GM23338 (cell line): ENCODE data around the gene SIVA1. TPM values are rescaled to one million over a fixed set of nuclear protein-coding genes. Genes with fewer than 3 reads are reported as not detected.

Experiments
- ATAC-seq: fragments of 200-7000 bp; cut with Tn5 transposase; 3 replicates; pipeline ENCODE4 v1.9.1; 2020
- DNase-seq: peaks from one replicate; pipeline ENCODE4 v3.0.0-alpha.2; 2015; ENCODE audit warnings: low spot score
- H2AFZ ChIP-seq: fragments of 200-600 bp; sonication (generic); 2 replicates; pipeline ENCODE4 v1.8.0; 2016; ENCODE audit warnings: antibody characterized with exemption, mild to moderate bottlenecking, moderate library complexity
- H3F3A ChIP-seq: fragments of 200-600 bp; sonication (generic); replicated peaks from 2 replicates; pipeline ENCODE4 v1.8.0; 2017; ENCODE audit warnings: antibody characterized with exemption, mixed run types, low read depth
- H3K27ac ChIP-seq: fragments of 200-600 bp; sonication (generic); 2 replicates; pipeline ENCODE4 v1.6.1; 2016; ENCODE audit warnings: low read depth
- H3K27me3 ChIP-seq: fragments of 200-600 bp; sonication (generic); 2 replicates; pipeline ENCODE4 v1.8.0; 2016; ENCODE audit warnings: mild to moderate bottlenecking, mixed run types, moderate library complexity; ENCODE audit not compliant: insufficient read depth
- H3K36me3 ChIP-seq: fragments of 200-600 bp; sonication (generic); 2 replicates; pipeline ENCODE4 v1.8.0; 2016; ENCODE audit warnings: mild to moderate bottlenecking; ENCODE audit not compliant: insufficient read depth
- H3K4me1 ChIP-seq: fragments of 200-600 bp; sonication (generic); 2 replicates; pipeline ENCODE4 v1.8.0; 2016; ENCODE audit warnings: mild to moderate bottlenecking, moderate library complexity; ENCODE audit not compliant: insufficient read depth
- H3K4me2 ChIP-seq: fragments of 200-600 bp; sonication (generic); 2 replicates; pipeline ENCODE4 v1.7.1; 2017; ENCODE audit warnings: mixed run types
- H3K4me3 ChIP-seq: fragments of 200-600 bp; sonication (generic); 2 replicates; pipeline ENCODE4 v1.6.1; 2016; ENCODE audit warnings: mixed run types
- H3K79me2 ChIP-seq: fragments of 200-600 bp; sonication (generic); replicated peaks from 2 replicates; pipeline ENCODE4 v1.8.0; 2017; ENCODE audit warnings: mild to moderate bottlenecking; ENCODE audit not compliant: insufficient read depth
- H3K9me2 ChIP-seq: fragments of 200-600 bp; sonication (generic); 2 replicates; pipeline ENCODE4 v1.8.0; 2017; ENCODE audit not compliant: insufficient read depth
- H4K20me1 ChIP-seq: fragments of 200-600 bp; sonication (generic); replicated peaks from 2 replicates; pipeline ENCODE4 v1.8.0; 2017; ENCODE audit warnings: mild to moderate bottlenecking; ENCODE audit not compliant: insufficient read depth
- H3K27ac Mint-ChIP-seq: 2 replicates; pipeline ENCODE4 v1.8.0; 2020; ENCODE audit warnings: inconsistent platforms, mild to moderate bottlenecking, moderate library complexity, mixed read lengths
- H3K27me3 Mint-ChIP-seq: 3 replicates; pipeline ENCODE4 v1.8.0; 2022; ENCODE audit warnings: low read depth, mild to moderate bottlenecking, moderate library complexity, mixed read lengths, inconsistent platforms; ENCODE audit not compliant: insufficient read depth, poor library complexity
- H3K36me3 Mint-ChIP-seq: 3 replicates; pipeline ENCODE4 v1.8.0; 2021; ENCODE audit warnings: low read depth, mild to moderate bottlenecking, inconsistent platforms, moderate library complexity, mixed read lengths
- H3K4me1 Mint-ChIP-seq: 3 replicates; pipeline ENCODE4 v1.8.0; 2020; ENCODE audit warnings: mild to moderate bottlenecking, inconsistent platforms, mixed read lengths
- H3K4me3 Mint-ChIP-seq: 3 replicates; pipeline ENCODE4 v1.8.0; 2021; ENCODE audit warnings: moderate library complexity, mild to moderate bottlenecking, inconsistent platforms, mixed read lengths
- H3K9me3 Mint-ChIP-seq: 3 replicates; pipeline ENCODE4 v1.8.0; 2020; ENCODE audit warnings: moderate library complexity, mild to moderate bottlenecking, inconsistent platforms, mixed read lengths
- CTCF ChIP-seq, 2 experiments: fragments of 200-600 bp in 1 of 2; sonication (generic) in 1 of 2; conservative IDR thresholded peaks; 2 replicates each; pipeline versions ENCODE4 v1.5.1 to v1.6.1; 2016 to 2017; ENCODE audit warnings: antibody characterized with exemption in 2 of 2, low read depth in 2 of 2, mild to moderate bottlenecking in 2 of 2, moderate library complexity in 1 of 2
- EZH2 ChIP-seq: fragments of 200-600 bp; sonication (generic); IDR thresholded peaks from one replicate; pipeline ENCODE4 v1.8.0; 2017; ENCODE audit warnings: antibody characterized with exemption, mild to moderate bottlenecking, low read depth; ENCODE audit not compliant: unreplicated experiment
- EZH2phosphoT487 ChIP-seq: fragments of 200-600 bp; sonication (generic); IDR thresholded peaks from one replicate; pipeline ENCODE4 v1.8.1; 2018; ENCODE audit warnings: antibody characterized with exemption; ENCODE audit not compliant: unreplicated experiment
- JUNB ChIP-seq: IDR thresholded peaks from one replicate; pipeline ENCODE4 v1.6.1; 2016; ENCODE audit warnings: antibody characterized with exemption; ENCODE audit not compliant: unreplicated experiment
- POLR2AphosphoS5 ChIP-seq: IDR thresholded peaks from 2 replicates; pipeline ENCODE4 v1.6.1; 2016; ENCODE audit warnings: antibody characterized with exemption, low read depth
- STAT1 ChIP-seq: IDR thresholded peaks from one replicate; pipeline ENCODE4 v1.6.1; 2016; ENCODE audit warnings: antibody characterized with exemption; ENCODE audit not compliant: unreplicated experiment
- ZNF114 ChIP-seq: fragments of 250-450 bp; sonication (Bioruptor Pico); IDR thresholded peaks from 2 replicates; pipeline ENCODE4 v1.5.0; 2020; ENCODE audit warnings: mild to moderate bottlenecking, moderate library complexity
- ZNF462 ChIP-seq: fragments of 250-450 bp; sonication (Bioruptor Pico); IDR thresholded peaks from 2 replicates; pipeline ENCODE4 v1.5.0; 2020; ENCODE audit warnings: mild to moderate bottlenecking, moderate library complexity
- polyA plus RNA-seq: library from polyadenylated mRNA; unstranded; fragments of >200 nt; fragmentation: Nextera tagmentation; extraction: Ambion mirVana; gene quantifications from 2 replicates; pipeline ENCODE4 v1.2.1, GENCODE V29; 2016
- total RNA-seq: library from RNA; depleted of rRNA; stranded (reverse); fragments of >200 nt; shearing (Covaris generic); gene quantifications from 2 replicates; pipeline ENCODE4 v1.2.3, GENCODE V29; 2014

SIVA1 gene
- total and polyA plus RNA-seq, 2 experiments from 2014 or later = 215 to 392 TPM

GRCh38 chr14:104739546-104740516 lies 13.1 kb upstream of the SIVA1 start:
- Mint-ChIP-seq H3K9me3 (no peaks in the 10 kb centered on the region), H3K27ac (no peak overlapping the region), H3K4me1 (no peaks in the 10 kb centered on the region), H3K27me3 (peaks cover 17% of the 10 kb centered on the region), H3K36me3 (peaks cover 3% of the 10 kb centered on the region; the same call in 1 of the 3 replicates), H3K4me3 (no peak overlapping the region)
- Histone ChIP-seq H3F3A (no peaks in the 10 kb centered on the region), H3K4me1 (no peaks in the 10 kb centered on the region), H3K4me3 (no peak overlapping the region), H3K79me2 (no peaks in the 10 kb centered on the region), H2AFZ (no peak overlapping the region), H3K4me2 (no peak overlapping the region), H3K27me3 (no peaks in the 10 kb centered on the region), H3K36me3 (no peaks in the 10 kb centered on the region), H3K27ac (no peak overlapping the region), H4K20me1 (no peaks in the 10 kb centered on the region), H3K9me2 (no peaks in the 10 kb centered on the region)
- TF ChIP-seq EZH2 (no peak), STAT1 (no peak), CTCF (conservative IDR thresholded peaks at IDR 0.05; ENCODE audit: low read depth in 2 of 2) (peak in 1 of 2 experiments; percentile 22; a peak in 2 of 4 replicates), POLR2AphosphoS5 (no peak)
- ATAC-seq = no peak
- DNase-seq = no peak

- DNase-seq (no peak), ATAC-seq (no peak)
- no peaks in the 10 kb centered on the region for H3K4me1 ChIP-seq
- no peaks in the 10 kb centered on the region for H3K79me2 ChIP-seq
- no peaks in the 10 kb centered on the region for H3K9me2 ChIP-seq
- H3K27ac ChIP-seq = no peak overlapping the region
- no peak overlapping the region for H3K4me3 ChIP-seq
- H3K27me3 ChIP-seq = no peaks in the 10 kb centered on the region
- H3F3A ChIP-seq = no peaks in the 10 kb centered on the region
- H3K4me1 Mint-ChIP-seq = no peaks in the 10 kb centered on the region
- no peaks in the 10 kb centered on the region for H3K36me3 ChIP-seq
- no peaks in the 10 kb centered on the region for H3K9me3 Mint-ChIP-seq
- peaks cover 3% of the 10 kb centered on the region; the same call in 1 of the 3 replicates for H3K36me3 Mint-ChIP-seq
- H3K27me3 Mint-ChIP-seq = peaks cover 13% of the 10 kb centered on the region
- no peak overlapping the region for H2AFZ ChIP-seq
- no peak overlapping the region for H3K4me2 ChIP-seq
- no peak overlapping the region for H3K4me3 Mint-ChIP-seq
- no peak overlapping the region for H3K27ac Mint-ChIP-seq
- no peaks in the 10 kb centered on the region for H4K20me1 ChIP-seq
- no peak for TF ChIP-seq JUNB
- TF ChIP-seq ZNF114 (CRISPR knock-in tag) = no peak
- TF ChIP-seq STAT1 = no peak
- TF ChIP-seq CTCF (conservative IDR thresholded peaks at IDR 0.05; ENCODE audit: low read depth in 2 of 2) = no peak
- TF ChIP-seq ZNF462 (CRISPR knock-in tag) = no peak
- TF ChIP-seq EZH2phosphoT487 = no peak
Observed at GRCh38 chr14:104741108-104741802, 11.7 kb upstream of the SIVA1 start.
